A549 (cell line): ENCODE data around the gene PCARE.

Source experiments
- CTCF ChIP-seq: fragments of >200 bp; sonication (Bioruptor Twin); formaldehyde crosslinking; IDR thresholded peaks from 3 replicates; pipeline ENCODE4 v1.5.1; 2016
- MYC ChIP-seq: IDR thresholded peaks from 2 replicates; pipeline ENCODE4 v1.6.1; 2012; ENCODE audit warnings: mild to moderate bottlenecking, inconsistent platforms, low read length, improper control_type of control experiment, borderline replicate concordance
- NR3C1 ChIP-seq: fragments of >200 bp; sonication (Bioruptor Twin); formaldehyde crosslinking; IDR thresholded peaks from 3 replicates; pipeline ENCODE4 v1.6.1; 2017
- POLR2A ChIP-seq: IDR thresholded peaks from 2 replicates; pipeline ENCODE4 v1.6.1; 2012; ENCODE audit warnings: mild to moderate bottlenecking, low read length
- RFX5 ChIP-seq: fragments of 450-650 bp; IDR thresholded peaks from 2 replicates; pipeline ENCODE4 v1.7.1; 2014; ENCODE audit warnings: antibody characterized with exemption, mild to moderate bottlenecking, moderate library complexity
- SMC3 ChIP-seq: fragments of >200 bp; sonication (Bioruptor Twin); formaldehyde crosslinking; IDR thresholded peaks from 3 replicates; pipeline ENCODE4 v1.6.1; 2018; ENCODE audit warnings: inconsistent platforms

DNA sequence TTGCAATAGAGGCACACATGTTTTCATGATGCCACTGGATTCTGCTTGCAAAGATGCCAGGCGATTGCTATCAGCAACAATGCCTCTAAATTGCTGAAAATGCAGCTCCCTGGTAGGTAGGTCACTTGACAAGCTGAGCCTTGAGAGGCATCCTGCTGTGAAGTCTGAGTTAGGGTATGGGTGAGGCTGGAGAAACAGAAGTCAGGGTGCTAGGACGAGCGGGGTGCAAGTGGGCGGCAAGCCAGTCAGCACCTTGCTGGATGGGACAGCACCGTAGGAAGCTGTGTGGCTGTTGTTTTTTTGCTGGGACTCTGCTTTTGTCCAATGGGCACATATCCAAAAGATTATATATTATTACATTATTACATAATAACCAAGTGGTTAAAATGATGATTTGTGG, 30.4 kb upstream of the PCARE start:
- no peak for TF ChIP-seq RFX5
- no peak for TF ChIP-seq POLR2A
- TF ChIP-seq MYC: no peak
- TF ChIP-seq CTCF: no peak
- TF ChIP-seq NR3C1: no peak
- TF ChIP-seq SMC3: no peak
